Gastrocnemius medialis (tissue), 4 donors: Measurements from ENCODE around the gene TMEM123.

Experiments
- POLR2A ChIP-seq, 2 donors: fragments of 450-650 bp; IDR thresholded peaks; one replicate each; pipeline ENCODE4 v1.6.1; 2017; ENCODE audit warnings: antibody characterized with exemption in 2 of 2, mild to moderate bottlenecking in 2 of 2, moderate library complexity in 2 of 2
- TF ChIP-seq, protein P1 (sequence below), 5 experiments: fragments of 450-650 bp in 3 of 5; fragments of 200-600 bp in 2 of 5; sonication (generic) in 2 of 5; IDR thresholded peaks in 4 of 5; conservative IDR thresholded peaks in 1 of 5; 1 replicate in 4 of 5; 2 replicates in 1 of 5; pipeline ENCODE4 v1.5.1; 2016 to 2019; ENCODE audit warnings: antibody characterized with exemption in 5 of 5, mild to moderate bottlenecking in 3 of 5, moderate library complexity in 3 of 5

DNA sequence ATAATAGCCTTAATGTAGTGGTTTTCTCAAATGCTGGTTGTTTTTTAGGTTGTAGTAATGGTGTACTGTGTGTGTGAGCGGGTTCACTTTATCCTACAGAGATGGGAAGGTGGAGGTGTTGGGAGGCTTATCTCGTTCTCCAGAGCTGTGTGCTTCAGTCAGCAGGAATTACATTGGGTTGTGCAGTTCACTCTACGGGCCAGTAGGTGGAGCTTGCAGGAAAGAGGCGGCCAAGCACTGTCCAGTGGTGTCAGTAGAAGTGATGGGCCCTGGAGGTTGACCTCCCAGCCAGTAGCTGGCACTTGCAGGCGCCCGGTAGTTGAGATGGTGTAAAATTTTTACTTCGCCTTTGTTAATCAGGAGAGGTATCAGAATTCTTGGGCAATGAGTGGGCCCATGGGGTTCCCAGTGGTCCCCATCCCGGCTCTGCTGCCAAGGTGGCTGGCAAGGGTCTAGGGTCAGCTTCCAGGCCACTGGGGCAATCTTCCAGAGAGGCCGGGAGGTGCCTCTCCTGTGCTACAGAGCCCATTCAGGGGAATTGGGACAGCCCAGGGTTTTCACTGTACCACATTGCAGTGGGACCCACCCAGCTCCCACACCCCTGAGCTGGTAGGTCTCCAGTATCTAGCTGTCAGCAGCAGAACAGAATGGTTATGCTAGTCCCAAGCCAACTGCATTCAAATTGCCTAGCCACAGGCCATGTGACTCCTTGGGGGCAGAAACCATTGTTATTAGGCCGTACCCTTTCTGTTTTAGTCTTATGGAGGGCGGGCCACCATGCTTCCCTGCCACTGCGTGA, 61.7 kb downstream of the TMEM123 start:
- TF ChIP-seq, protein P1, sequence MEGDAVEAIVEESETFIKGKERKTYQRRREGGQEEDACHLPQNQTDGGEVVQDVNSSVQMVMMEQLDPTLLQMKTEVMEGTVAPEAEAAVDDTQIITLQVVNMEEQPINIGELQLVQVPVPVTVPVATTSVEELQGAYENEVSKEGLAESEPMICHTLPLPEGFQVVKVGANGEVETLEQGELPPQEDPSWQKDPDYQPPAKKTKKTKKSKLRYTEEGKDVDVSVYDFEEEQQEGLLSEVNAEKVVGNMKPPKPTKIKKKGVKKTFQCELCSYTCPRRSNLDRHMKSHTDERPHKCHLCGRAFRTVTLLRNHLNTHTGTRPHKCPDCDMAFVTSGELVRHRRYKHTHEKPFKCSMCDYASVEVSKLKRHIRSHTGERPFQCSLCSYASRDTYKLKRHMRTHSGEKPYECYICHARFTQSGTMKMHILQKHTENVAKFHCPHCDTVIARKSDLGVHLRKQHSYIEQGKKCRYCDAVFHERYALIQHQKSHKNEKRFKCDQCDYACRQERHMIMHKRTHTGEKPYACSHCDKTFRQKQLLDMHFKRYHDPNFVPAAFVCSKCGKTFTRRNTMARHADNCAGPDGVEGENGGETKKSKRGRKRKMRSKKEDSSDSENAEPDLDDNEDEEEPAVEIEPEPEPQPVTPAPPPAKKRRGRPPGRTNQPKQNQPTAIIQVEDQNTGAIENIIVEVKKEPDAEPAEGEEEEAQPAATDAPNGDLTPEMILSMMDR (IDR thresholded peaks at IDR 0.05 in 4 of 5, conservative IDR thresholded peaks at IDR 0.05 in 1 of 5): peak; percentile 42 to 82 (median 78)
- TF ChIP-seq POLR2A (IDR thresholded peaks at IDR 0.05): no peak
